Thoracic aorta (tissue), 2 donors: ENCODE data around the gene ATP6V0A4. TPM values are rescaled to one million over a fixed set of nuclear protein-coding genes. Genes with fewer than 3 reads are reported as not detected.

Source experiments
- ATAC-seq: fragments of 150-250 bp; one replicate; pipeline ENCODE4 v1.8.0; 2017; ENCODE audit warnings: low read depth; ENCODE audit not compliant: insufficient number of reproducible peaks, low FRiP score
- DNase-seq: peaks from one replicate; pipeline ENCODE4 v3.0.0-alpha.2; 2020; ENCODE audit warnings: low spot score
- H3K27ac ChIP-seq, 2 donors: fragments of 200-600 bp; sonication (generic); 1 replicate in 1 of 2; 2 replicates in 1 of 2; pipeline ENCODE4 v1.5.1; 2016; ENCODE audit warnings: mild to moderate bottlenecking in 2 of 2, moderate library complexity in 2 of 2
- H3K27me3 ChIP-seq: fragments of 200-600 bp; sonication (generic); replicated peaks from 2 replicates; pipeline ENCODE4 v1.6.0; 2016; ENCODE audit warnings: mild to moderate bottlenecking; ENCODE audit not compliant: insufficient read depth
- H3K36me3 ChIP-seq: fragments of 200-600 bp; sonication (generic); one replicate; pipeline ENCODE4 v1.5.1; 2016
- H3K4me1 ChIP-seq, 2 donors: fragments of 200-600 bp; sonication (generic); 1 replicate in 1 of 2; 2 replicates in 1 of 2; pipeline versions ENCODE4 v1.5.1 to v1.6.0; 2016; ENCODE audit warnings: low read depth in 2 of 2, mild to moderate bottlenecking in 1 of 2; ENCODE audit not compliant: control insufficient read depth in 1 of 2
- H3K4me3 ChIP-seq: fragments of 200-600 bp; sonication (generic); 2 replicates; pipeline ENCODE4 v1.5.1; 2016; ENCODE audit warnings: mild to moderate bottlenecking
- H3K9me3 ChIP-seq: fragments of 200-600 bp; sonication (generic); 2 replicates; pipeline ENCODE4 v1.5.1; 2016
- total RNA-seq, 2 donors: library from RNA; depleted of rRNA; stranded (reverse); fragments of >200 nt; gene quantifications; one replicate each; pipeline versions ENCODE4 v1.1.0 to v1.2.3, GENCODE V29; 2016
- TF ChIP-seq, protein P1 (sequence below): fragments of 200-600 bp; sonication (generic); IDR thresholded peaks from one replicate; pipeline ENCODE4 v1.5.1; 2019; ENCODE audit warnings: antibody characterized with exemption

The ATP6V0A4 gene
- total RNA-seq, 2 donors from 2014 or later = not detected

DNA sequence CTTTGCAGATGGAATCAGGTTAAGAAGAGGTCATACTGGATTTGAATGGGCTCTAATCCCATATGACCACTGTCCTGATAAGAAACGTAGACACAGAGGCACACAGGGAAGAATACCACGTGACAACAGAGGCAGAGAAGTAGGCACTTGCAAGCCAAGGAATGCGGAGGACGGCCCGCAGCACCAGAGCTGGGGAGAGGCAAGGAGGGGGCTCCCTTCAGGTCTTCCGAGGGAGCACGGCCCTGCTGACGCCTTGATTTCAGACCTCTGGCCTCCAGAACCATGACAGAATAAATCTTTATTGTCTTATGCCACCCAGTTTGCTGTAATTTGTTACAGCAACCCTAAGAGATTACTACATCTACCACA lies 44.9 kb downstream of the ATP6V0A4 start:
- TF ChIP-seq, protein P1, sequence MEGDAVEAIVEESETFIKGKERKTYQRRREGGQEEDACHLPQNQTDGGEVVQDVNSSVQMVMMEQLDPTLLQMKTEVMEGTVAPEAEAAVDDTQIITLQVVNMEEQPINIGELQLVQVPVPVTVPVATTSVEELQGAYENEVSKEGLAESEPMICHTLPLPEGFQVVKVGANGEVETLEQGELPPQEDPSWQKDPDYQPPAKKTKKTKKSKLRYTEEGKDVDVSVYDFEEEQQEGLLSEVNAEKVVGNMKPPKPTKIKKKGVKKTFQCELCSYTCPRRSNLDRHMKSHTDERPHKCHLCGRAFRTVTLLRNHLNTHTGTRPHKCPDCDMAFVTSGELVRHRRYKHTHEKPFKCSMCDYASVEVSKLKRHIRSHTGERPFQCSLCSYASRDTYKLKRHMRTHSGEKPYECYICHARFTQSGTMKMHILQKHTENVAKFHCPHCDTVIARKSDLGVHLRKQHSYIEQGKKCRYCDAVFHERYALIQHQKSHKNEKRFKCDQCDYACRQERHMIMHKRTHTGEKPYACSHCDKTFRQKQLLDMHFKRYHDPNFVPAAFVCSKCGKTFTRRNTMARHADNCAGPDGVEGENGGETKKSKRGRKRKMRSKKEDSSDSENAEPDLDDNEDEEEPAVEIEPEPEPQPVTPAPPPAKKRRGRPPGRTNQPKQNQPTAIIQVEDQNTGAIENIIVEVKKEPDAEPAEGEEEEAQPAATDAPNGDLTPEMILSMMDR = no peak
- H3K4me1 ChIP-seq = no peaks in the 10 kb centered on the region
- ATAC-seq (no peak), DNase-seq (no peak)
- H3K4me3 ChIP-seq = no peak overlapping the region
- no peak overlapping the region for H3K27ac ChIP-seq
- H3K27me3 ChIP-seq = no peaks in the 10 kb centered on the region
- no peaks in the 10 kb centered on the region for H3K36me3 ChIP-seq
- H3K9me3 ChIP-seq = no peaks in the 10 kb centered on the region

DNA sequence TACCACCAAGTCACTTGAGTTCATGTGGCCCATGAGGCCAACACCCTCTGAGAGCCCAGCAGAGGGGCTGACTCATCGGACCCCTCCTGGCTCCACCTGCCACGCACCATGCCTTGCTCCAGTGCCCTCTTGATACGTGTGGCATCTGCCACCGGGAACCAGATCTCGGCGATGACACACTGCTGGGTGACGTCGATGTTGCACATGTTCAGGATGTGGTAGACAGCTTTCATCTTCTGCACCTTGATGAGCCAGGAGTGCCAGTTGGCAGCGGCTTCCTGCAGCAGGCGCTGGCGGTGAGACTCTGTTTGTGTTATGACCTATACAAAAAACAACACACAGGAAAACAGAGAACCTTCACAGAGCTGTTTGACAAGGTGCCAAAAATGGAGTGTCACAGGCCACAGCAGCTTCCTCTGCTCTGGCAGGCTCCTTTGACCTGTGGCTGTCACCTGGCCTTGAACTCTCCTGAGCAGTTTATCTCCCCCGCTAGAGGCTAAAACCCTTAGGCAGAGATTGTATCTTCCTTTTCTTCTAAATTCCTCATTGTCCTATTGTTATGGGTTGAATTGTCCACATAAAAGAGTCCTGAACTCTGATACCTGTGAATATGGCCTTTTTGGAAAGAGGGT lies 45.4 kb downstream of the ATP6V0A4 start:
- TF ChIP-seq, protein P1 = no peak
- Histone ChIP-seq H3K4me1 (no peaks in the 10 kb centered on the region), H3K36me3 (no peaks in the 10 kb centered on the region), H3K27ac (no peak overlapping the region), H3K27me3 (no peaks in the 10 kb centered on the region), H3K4me3 (no peak overlapping the region), H3K9me3 (no peaks in the 10 kb centered on the region)
- DNase-seq (no peak), ATAC-seq (no peak)

DNA sequence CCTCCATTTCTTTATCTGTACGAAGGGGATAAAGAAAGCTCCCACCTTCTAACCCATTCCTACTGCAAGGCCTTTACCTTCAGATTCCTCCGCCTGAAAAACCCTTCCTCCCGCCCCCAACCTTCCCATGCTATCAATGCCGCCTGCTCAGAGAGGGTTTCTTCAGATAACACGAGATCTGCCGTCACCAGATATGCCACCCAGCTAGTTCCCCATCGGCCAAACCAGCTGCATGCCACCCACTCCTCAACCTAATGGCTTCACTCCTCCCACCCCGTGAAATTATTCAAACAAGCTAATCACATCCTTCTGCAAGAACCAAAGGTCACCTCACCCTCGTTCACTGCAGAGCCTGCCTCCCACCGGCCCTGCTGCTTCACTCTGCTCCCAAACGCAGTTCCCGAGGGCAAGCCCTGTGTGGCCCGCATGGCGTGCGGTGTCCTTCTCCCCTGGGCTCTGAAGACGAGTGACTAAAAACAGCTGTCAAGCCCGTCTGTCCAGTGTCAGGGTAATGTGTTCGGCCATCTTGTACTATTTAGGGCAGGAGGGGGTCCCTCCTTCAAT lies 47.0 kb downstream of the ATP6V0A4 start:
- no peak overlapping the region for H3K4me3 ChIP-seq
- no peaks in the 10 kb centered on the region for H3K36me3 ChIP-seq
- no peaks in the 10 kb centered on the region for H3K27me3 ChIP-seq
- H3K4me1 ChIP-seq = no peaks in the 10 kb centered on the region
- ATAC-seq = no peak
- no peak overlapping the region for H3K27ac ChIP-seq
- H3K9me3 ChIP-seq = no peaks in the 10 kb centered on the region
- TF ChIP-seq, protein P1 = no peak
- DNase-seq = no peak

DNA sequence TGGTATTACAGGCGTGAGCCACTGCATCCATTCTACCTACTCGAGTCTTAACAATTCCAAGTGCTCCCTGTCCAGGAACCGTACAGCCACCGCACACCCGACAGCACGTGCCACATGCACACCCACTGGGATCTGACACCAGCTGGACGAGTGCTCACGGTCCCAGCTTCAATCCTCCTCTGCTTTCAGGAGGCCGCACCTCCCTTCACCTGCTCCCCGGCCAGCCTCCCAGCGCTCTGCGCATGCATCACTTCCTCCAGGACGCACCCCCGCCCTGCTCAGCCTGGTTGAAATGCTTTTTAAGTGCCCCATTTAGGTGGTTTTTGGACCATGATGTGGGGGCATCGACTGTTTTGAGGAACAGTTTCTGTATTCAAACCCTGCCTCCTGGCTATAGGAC lies 47.5 kb downstream of the ATP6V0A4 start:
- DNase-seq (no peak), ATAC-seq (no peak)
- H3K27me3 ChIP-seq = no peaks in the 10 kb centered on the region
- no peaks in the 10 kb centered on the region for H3K9me3 ChIP-seq
- H3K36me3 ChIP-seq = no peaks in the 10 kb centered on the region
- no peaks in the 10 kb centered on the region for H3K4me1 ChIP-seq
- TF ChIP-seq, protein P1 = no peak
- H3K4me3 ChIP-seq = no peak overlapping the region
- no peak overlapping the region for H3K27ac ChIP-seq

DNA sequence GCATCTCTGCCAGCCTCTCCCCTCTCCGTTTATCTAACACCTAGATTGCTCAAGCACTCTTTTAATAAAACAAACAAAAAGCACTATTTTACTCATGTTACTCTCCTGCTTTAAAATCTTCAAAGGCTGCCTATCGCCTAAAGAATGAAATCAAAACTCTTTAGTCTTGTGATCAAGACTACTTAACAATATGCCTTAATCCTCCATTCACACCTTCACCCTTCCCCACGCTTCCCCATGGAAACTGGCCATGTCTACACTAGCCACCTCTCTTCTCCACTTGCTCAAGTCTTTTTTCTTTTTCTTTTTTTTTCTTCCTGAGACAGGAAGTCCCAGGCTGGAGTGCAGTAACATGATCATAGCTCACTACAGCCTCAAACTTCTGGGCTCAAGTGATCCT lies 48.0 kb downstream of the ATP6V0A4 start:
- TF ChIP-seq, protein P1 = no peak
- H3K9me3 ChIP-seq = no peaks in the 10 kb centered on the region
- DNase-seq (no peak), ATAC-seq (no peak)
- H3K4me3 ChIP-seq = no peak overlapping the region
- no peaks in the 10 kb centered on the region for H3K27me3 ChIP-seq
- no peaks in the 10 kb centered on the region for H3K36me3 ChIP-seq
- H3K27ac ChIP-seq = no peak overlapping the region
- H3K4me1 ChIP-seq = no peaks in the 10 kb centered on the region
